IPS DF 19.7 (cell line): ENCODE results near the gene ENDOD1.

Experiments used
- DNase-seq: peaks from one replicate; pipeline ENCODE4 v3.0.0-alpha.2; 2013; ENCODE audit warnings: low read depth, low spot score

The ENDOD1 gene

DNA sequence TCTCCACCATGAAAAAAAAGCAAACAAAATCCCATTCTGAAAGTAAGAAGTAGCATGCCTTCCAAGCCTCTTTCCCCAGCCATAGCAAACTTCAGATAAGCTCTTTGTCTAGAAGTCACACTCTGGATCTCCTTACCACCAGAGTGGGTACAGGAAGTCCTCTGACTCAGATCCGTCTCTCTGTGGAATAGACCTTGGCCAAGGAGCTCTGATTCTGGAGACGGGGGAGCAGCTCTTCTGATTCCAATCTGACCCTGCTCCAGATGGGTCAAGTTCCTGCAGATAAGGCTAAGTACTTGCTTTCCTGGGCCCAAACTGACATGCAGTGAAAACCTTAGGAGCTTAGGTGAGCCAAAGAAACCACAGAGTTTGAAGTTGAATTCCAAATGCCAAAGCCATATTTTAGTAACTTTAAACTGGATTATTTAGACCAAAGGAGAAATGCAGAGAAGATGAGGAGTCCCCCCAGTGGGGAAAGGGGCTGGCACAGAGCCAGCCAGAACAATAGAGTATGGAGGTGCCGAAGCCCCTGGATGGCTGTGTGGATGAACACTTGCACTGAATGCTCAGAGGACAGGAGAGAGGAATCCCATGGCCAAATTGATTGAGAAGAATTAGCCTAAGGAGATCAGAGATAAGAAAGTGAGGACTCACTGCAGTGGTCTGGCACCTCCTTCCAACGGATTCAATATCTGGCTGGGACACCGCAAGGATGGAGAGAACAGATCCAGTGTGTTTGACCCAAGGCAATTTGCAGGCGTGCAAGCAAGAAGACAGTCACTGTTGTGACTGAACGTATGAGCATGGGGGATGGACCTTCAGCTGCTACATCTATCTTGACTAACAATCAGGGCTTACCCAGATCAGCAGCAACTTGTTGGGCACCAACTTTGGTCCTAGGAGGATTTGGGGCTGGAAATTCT is 54.9 kb downstream of the ENDOD1 start:
- no peak for DNase-seq

DNA sequence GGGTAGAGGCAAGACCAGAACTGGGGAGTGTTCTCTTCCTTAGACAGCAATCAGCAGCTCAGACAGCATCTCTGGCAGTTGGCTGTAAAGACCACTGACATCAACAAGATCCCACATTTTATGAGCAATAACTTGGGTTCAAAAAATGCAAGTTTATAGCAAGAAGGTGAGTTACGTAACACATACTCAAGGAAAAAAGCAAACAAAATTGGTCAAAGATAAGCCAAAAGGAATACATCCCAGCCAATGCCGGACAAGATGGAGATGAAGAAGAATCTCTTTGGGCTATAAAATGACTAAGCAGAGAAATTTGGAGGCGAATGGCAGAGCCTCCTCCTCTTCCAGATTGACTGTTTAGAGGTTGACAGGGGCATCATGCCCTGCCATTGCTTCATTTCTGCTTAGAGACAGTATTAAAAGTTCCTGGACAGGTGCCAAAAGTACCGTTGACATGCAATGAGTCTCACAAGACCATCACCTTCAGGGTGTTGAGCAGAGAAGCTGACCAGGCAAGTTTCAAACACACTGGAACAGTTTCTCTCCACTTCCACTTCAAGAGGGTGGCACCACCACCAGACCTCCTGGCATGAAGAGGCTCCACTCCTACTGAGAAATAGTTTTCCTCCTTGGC is 55.9 kb downstream of the ENDOD1 start:
- no peak for DNase-seq

GRCh38 chr11:95147364-95147905 is 57.8 kb downstream of the ENDOD1 start:
- no peak for DNase-seq

DNA sequence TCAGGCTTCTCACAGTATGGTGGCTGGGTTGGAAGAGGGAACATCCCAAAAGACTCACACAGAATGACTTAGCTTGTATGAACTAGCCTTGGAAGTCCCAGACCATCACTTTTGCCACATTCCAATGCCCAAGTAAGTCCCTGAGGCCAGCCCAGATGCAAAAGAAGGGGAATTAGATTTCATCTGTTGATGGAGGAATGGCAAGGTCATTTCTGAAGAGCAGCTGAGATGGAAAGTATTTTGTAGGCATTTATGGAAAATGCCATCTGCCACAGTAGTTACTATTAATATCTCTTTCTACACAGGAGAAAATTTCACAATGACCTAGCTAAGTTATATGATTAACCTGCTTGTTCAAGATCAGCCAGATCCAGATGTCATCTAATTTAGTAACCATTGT is 58.8 kb downstream of the ENDOD1 start:
- no peak for DNase-seq

GRCh38 chr11:95148938-95149337 is 59.3 kb downstream of the ENDOD1 start:
- DNase-seq, result no peak

- DNase-seq, result no peak
These were observed 60.2 kb downstream of the ENDOD1 start for GRCh38 chr11:95149651-95150364.

DNA sequence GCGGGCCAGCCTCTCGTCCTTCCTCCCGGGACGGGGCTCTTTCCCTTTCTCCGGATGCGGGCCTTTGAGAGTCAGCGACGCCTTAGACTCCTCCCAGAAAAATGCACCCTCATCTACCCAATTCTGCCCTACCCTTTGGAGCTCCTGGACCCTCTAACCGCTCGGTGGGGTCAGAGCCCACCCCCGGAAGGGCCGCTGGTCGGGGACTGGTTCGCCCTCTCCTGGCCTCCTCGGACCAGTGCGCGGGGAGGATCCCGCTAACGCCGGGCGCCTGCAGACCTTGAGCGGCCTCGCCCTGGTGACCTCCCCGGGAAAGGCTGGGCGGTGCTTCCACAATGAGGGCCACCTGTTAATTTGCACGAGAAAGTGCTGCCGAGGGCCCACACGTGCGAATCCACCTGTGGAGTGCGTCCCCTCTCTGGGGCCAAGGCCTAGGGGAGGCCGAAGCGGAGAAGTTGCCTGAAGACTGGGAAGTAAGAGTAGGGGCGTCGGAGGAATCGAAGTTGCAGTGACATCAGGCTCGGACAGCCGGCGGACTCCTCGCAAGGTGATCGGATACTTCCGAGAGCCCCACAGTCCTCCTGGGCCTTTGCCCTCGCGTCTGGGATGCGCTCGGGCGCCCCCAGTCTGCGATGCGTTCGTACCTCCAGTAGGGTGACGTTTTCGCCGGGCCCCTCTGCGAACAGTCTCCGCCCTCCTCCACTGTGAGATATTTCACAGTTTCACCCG is 61.5 kb downstream of the ENDOD1 start:
- DNase-seq, result peak; percentile 80

DNA sequence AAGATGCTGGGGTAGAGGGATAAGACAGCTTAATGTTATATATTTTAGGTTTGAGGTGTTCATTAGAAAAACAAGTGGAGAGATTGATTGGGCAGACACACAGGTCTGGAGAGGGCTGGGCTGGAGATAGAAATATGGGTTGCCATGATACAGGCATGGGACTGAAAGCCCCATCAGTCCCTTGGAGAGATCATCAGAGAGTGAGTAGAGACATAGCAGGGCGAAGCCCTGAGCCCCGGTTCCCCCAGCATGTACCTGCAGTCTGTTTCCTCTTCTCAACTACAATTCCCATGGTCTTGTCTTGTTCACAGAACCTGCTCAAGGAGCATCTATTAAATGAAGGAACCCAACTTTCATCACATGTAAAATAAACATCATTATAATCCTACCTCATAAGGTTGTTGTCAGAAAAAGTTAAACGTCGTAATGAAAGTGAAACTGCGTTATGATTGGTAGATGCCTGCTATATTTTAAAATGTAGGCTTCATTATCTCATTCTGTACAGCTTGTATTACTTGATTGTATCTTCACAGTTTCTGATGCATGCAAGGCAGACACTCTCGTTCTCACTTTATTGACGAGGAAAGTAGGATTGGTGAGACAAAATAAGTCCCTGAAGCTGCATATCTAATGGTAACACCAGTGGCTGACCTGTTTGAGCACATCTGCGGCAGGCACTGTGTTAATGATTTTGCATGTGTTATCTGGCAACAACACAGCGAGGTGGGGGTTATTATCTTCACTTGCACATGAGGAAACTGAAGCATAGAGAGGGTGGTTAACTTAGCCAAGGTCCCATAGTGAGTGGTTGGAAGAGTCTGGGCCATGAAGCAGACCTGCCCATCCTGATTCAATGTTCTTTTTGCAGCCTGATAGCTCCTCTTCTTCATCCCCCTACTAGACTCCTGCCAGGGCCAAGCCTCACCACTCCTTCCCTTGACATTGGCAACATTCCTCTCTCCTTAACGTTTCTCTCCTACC is 63.5 kb downstream of the ENDOD1 start:
- DNase-seq, result no peak

- no peak for DNase-seq
These were observed 64.2 kb downstream of the ENDOD1 start for GRCh38 chr11:95153857-95154246.

DNA sequence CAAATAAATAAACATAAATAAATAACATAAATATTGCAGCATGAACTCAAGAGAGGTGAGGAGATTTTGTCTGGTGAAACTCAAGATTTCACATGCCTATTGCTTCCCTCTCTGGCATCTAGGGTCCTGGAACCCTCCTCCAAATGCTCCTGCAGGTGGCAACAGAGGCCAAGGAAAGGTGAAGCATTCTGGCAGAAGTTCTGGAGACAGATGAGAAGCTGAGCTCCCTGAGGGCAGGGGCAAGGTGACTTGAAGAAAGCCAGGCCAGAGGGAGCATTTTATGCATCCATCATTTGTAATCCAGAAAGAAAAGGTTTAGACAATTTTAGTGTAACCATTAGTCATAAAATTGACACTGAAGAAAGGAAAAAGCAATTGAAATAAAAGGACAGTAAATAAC is 64.9 kb downstream of the ENDOD1 start:
- peak; percentile 30 for DNase-seq

DNA sequence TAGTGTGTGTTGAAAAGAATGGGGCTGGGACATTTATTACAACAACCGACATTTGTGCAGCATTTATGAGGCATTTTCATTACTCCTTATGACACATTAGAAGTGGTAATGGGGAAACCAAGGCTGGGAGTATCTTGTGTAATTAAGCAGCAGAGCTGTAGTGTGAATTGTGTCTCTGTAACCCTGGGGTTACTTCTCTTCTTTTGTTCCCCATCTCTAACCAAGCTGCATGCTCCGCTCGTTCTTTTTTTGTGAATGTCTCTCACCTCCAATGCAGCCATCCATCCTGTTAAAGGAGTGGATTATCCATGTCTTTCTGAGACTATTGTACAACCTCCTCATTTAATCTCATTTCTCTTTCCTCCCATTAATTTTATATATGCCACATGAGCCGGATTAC is 65.7 kb downstream of the ENDOD1 start:
- no peak for DNase-seq

DNA sequence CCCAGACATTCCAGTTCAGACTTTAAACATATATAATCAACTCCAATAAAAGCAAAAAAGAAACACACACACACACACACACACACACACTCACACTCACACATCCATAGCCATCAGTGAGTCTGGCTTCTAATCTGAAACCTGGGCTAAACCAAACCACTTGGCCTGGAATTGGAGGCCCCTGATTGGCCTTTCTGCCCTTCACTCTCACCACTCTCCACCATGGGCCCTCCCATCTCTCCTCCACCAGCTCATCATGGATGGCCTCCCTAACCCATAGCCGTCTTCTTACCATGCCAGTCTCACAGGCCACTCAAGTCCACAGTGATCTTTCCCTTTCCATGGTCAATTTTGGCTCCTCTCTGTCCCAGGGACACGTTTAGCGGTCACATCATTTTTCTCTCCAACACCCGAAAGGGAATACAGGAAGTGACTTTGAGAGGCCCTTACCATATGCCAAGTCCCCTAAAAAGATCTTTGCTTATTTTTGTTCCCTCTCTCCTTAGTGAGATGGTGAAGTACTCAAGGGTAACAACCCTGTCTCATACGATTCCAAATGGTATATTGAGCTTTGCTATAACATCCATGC is 66.6 kb downstream of the ENDOD1 start:
- DNase-seq, result no peak

GRCh38 chr11:95156916-95157541 is 67.4 kb downstream of the ENDOD1 start:
- DNase-seq, result no peak

- no peak for DNase-seq
These were observed 68.2 kb downstream of the ENDOD1 start for GRCh38 chr11:95157824-95158223.

DNA sequence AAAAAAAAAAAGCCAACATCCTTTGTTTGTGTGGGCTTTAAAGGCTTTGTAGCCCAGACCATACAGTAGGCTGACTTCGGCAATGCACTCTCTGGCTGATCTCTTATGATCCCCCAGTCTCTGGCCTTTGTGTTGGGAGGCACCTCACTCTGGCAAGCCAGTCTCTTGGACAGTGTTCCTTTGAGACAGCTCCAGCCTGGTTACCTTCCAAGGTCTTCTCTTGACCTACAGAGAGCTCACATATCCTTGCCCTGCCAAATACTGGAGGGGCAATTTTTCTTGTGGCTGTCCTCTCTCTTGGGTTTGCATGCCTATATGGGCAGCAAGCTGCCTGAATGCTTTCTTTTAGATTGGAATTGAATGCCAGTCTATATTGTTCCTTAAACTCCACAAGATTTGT is 71.6 kb downstream of the ENDOD1 start:
- no peak for DNase-seq

GRCh38 chr11:95163106-95163505 is 73.5 kb downstream of the ENDOD1 start:
- no peak for DNase-seq

GRCh38 chr11:95165638-95166037 is 76.0 kb downstream of the ENDOD1 start:
- DNase-seq, result no peak

- no peak for DNase-seq
These were observed 77.1 kb downstream of the ENDOD1 start for GRCh38 chr11:95166781-95167180.

GRCh38 chr11:95170294-95170693 is 80.6 kb downstream of the ENDOD1 start:
- no peak for DNase-seq
